GM12801 (cell line): Measurements from ENCODE around the gene EFR3B.

Experiments
- TF ChIP-seq, protein P1 (sequence below): IDR thresholded peaks from one replicate; pipeline ENCODE4 v1.5.1; 2011; ENCODE audit warnings: control low read depth; ENCODE audit not compliant: insufficient read length; ENCODE audit errors: extremely low read depth

EFR3B gene

GRCh38 chr2:25131253-25131566 lies 89.3 kb downstream of the EFR3B start:
- TF ChIP-seq, protein P1, sequence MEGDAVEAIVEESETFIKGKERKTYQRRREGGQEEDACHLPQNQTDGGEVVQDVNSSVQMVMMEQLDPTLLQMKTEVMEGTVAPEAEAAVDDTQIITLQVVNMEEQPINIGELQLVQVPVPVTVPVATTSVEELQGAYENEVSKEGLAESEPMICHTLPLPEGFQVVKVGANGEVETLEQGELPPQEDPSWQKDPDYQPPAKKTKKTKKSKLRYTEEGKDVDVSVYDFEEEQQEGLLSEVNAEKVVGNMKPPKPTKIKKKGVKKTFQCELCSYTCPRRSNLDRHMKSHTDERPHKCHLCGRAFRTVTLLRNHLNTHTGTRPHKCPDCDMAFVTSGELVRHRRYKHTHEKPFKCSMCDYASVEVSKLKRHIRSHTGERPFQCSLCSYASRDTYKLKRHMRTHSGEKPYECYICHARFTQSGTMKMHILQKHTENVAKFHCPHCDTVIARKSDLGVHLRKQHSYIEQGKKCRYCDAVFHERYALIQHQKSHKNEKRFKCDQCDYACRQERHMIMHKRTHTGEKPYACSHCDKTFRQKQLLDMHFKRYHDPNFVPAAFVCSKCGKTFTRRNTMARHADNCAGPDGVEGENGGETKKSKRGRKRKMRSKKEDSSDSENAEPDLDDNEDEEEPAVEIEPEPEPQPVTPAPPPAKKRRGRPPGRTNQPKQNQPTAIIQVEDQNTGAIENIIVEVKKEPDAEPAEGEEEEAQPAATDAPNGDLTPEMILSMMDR, result no peak

- TF ChIP-seq, protein P1, result no peak
These were observed 89.9 kb downstream of the EFR3B start for GRCh38 chr2:25131567-25132298.

GRCh38 chr2:25132299-25132635 lies 90.4 kb downstream of the EFR3B start:
- TF ChIP-seq, protein P1, result no peak

DNA sequence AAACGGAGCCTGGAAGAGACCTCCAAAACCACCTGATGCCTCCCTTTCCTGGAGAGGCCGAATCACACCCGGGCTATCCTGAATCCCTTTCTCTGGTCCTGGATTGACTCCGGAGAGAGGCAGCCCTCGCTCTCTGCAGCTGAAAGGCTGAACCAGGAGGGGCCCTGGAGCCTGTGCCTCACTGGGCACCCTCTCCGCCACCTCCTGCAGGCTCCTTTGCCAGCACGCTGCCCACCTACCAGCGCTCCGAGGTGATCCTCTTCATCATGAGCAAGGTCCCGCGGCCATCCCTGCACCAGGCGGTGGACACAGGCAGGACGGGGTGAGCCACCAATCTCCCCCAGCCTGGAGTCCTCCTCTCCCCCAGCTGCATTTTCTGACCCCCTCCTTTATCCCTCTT lies 90.8 kb downstream of the EFR3B start:
- TF ChIP-seq, protein P1, result no peak

DNA sequence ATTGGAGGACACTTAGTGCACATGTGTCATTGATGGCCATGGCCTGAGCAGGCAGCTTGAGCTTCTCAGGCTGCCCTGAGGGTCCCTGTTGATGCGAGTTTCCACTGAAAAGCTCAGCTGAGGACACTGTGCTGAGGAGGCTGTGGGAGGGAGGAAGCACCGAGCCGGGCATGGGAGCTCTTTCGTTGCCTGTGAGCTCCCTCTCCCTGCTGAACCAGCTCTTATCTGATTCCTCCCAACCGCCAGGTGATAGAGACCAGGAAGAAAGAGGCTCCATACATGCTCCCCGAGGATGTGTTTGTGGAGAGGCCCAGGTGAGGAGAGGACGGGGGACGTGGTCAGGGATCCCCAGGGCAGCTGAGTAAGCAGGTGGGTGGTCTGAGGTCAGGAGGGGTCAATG lies 99.2 kb downstream of the EFR3B start:
- TF ChIP-seq, protein P1, result no peak

DNA sequence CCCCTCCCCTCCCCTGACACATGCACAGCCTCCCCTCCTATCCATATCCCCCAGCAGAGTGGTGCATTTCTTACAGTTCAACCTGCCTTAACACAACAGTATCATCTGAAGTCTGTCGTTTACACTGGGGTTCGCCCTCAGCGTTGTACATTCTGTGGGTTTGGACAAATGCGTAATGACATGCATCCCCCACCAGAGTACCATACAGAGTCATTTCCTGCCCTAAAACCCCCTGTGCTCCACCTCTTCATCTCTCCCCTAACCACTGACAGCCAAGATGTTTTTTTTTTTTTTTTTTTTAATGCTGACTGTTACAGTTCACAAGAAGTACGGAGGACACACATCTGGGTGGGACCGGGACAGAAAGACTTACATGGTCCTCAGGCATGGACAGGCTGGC lies 103.9 kb downstream of the EFR3B start:
- TF ChIP-seq, protein P1, result no peak

DNA sequence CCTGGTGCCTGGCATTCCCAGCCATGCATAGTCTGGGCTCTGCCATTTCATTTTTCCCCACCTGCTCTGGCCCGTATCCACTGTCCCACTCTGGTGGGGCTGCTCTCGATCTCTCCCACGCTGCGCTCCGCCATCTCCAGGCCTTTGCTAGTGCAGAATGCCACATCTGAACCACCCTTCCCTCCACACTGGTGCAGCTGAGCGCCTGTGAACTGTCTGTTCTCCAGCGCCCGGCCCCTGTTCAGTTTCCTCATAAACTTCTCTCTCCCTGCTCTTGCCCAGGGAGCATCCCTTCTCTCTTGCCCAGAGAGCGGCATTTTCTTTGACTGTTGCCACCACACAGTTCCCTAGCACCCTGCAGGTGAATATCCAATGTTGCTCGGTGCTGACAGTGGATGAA lies 105.0 kb downstream of the EFR3B start:
- TF ChIP-seq, protein P1, result no peak
